Brain microvascular endothelial cell (primary cell): Measurements from ENCODE around the gene CALN1.

Experiments
- DNase-seq: peaks from one replicate; pipeline ENCODE4 v3.0.0-alpha.2; 2020
- H3K27ac ChIP-seq: fragments of 250-450 bp; sonication (Bioruptor Pico); 2 replicates; pipeline ENCODE4 v1.5.1; 2020; ENCODE audit warnings: mild to moderate bottlenecking, moderate library complexity
- H3K27me3 ChIP-seq: fragments of 250-450 bp; sonication (Bioruptor Pico); replicated peaks from 2 replicates; pipeline ENCODE4 v1.5.1; 2020; ENCODE audit warnings: mild to moderate bottlenecking
- H3K36me3 ChIP-seq: fragments of 250-450 bp; sonication (Bioruptor Pico); replicated peaks from 2 replicates; pipeline ENCODE4 v1.5.1; 2020; ENCODE audit warnings: mild to moderate bottlenecking
- H3K4me3 ChIP-seq: 2 replicates; pipeline ENCODE4 v1.5.1; 2011; ENCODE audit warnings: low read depth, mild to moderate bottlenecking, control low read depth, low read length, moderate library complexity
- in situ Hi-C: cut with HindIII; loops from 2 replicates; pipeline ENCODE4 v1.10.0; 2017; ENCODE audit warnings: low sequenced_read_pairs, low pct_ligation_motif_present
- TF ChIP-seq, protein P1 (sequence below): IDR thresholded peaks from 2 replicates; pipeline ENCODE4 v1.5.1; 2011; ENCODE audit warnings: low read depth, mild to moderate bottlenecking, moderate library complexity, low read length, control low read depth, inconsistent platforms; ENCODE audit errors: missing control alignments

CALN1 gene

DNA sequence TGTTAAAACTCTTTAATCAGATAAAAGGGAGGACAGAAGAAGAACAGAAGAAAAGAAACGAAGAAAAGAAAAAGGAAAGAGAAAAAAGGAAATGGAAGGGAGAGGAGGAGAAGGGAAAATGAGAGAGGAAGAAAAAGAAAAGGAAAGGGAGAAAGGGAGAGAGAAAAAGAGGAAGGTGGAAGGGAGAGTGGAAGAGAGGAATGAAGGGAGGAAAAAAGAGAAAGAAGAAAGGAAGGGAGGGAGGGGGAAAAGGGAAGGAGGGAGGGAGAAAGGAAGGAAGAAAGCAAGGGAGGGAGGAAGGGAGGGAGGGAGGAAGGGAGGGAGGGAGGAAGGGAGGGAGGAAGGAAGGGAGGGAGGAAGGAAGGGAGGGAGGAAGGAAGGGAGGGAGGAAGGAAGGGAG is 305.7 kb downstream of the CALN1 start:
- TF ChIP-seq, protein P1, sequence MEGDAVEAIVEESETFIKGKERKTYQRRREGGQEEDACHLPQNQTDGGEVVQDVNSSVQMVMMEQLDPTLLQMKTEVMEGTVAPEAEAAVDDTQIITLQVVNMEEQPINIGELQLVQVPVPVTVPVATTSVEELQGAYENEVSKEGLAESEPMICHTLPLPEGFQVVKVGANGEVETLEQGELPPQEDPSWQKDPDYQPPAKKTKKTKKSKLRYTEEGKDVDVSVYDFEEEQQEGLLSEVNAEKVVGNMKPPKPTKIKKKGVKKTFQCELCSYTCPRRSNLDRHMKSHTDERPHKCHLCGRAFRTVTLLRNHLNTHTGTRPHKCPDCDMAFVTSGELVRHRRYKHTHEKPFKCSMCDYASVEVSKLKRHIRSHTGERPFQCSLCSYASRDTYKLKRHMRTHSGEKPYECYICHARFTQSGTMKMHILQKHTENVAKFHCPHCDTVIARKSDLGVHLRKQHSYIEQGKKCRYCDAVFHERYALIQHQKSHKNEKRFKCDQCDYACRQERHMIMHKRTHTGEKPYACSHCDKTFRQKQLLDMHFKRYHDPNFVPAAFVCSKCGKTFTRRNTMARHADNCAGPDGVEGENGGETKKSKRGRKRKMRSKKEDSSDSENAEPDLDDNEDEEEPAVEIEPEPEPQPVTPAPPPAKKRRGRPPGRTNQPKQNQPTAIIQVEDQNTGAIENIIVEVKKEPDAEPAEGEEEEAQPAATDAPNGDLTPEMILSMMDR, result no peak
- no peak for DNase-seq
- Histone ChIP-seq H3K27ac (no peak overlapping the region), H3K36me3 (no peaks in the 10 kb centered on the region), H3K4me3 (no peak overlapping the region), H3K27me3 (no peaks in the 10 kb centered on the region)
- in situ Hi-C loops, result no loop called here

DNA sequence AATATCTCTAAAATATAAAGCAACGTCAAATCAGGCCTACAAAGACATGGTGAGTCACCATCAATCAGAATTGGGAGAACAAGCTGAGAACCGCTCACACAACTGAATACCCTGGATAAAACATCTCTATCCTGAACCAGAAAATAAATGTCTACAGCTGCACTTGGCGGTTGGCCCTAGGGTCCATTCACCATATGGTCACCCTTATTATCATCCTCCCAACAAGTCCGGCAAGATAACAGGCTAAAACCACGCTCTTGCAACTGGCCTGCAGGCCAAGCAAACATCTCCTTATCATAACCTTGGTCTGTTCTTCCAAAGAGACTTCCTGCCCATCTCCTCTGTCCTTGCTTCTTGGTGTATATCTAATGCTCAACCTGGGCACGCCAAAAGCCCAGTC is 310.7 kb downstream of the CALN1 start:
- TF ChIP-seq, protein P1, result no peak
- DNase-seq, result no peak
- no peaks in the 10 kb centered on the region for H3K36me3 ChIP-seq
- no peak overlapping the region for H3K4me3 ChIP-seq
- in situ Hi-C loops, result no loop called here
- H3K27me3 ChIP-seq, result no peaks in the 10 kb centered on the region
- no peak overlapping the region for H3K27ac ChIP-seq

GRCh38 chr7:72099784-72100183 is 312.4 kb downstream of the CALN1 start:
- Histone ChIP-seq H3K4me3 (no peak overlapping the region), H3K36me3 (no peaks in the 10 kb centered on the region), H3K27me3 (no peaks in the 10 kb centered on the region), H3K27ac (no peak overlapping the region)
- no peak for DNase-seq
- in situ Hi-C loops, result no loop called here
- TF ChIP-seq, protein P1, result no peak

DNA sequence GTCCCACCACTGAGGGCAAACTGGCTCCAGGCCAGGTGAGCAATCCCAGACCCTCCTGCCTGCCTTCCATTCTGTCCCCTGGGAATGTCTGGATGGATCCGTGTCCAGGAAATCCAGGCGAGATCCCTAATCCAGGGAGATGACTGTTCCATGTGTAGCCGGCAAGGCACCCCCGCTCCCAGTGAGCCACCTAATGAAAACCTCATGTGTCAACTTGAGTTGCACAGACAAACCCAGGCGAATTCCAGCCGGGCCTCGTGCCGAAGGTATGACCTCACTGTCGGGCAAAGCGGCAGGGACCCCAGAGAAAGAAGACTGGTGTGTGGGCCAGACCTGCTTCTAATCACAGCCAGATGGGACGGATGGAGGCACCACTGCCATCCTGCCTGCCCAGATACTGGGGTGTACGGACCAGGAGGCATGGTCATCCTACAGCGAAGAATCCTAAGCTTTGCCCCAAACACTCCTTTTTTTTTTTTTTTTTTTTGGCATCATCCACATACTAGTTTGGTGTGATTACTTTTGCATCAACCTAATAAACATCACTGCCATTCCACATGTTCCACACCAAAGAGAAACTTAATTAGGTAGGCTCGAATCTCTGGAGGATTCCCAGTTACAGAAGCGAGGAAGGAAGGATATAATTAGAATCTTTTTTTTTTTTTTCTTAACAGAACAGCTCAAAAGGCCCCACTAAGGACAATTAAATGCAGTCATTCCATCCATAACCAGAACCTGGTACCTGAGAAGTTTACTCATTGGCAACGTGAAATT is 313.1 kb downstream of the CALN1 start:
- no peaks in the 10 kb centered on the region for H3K36me3 ChIP-seq
- H3K27me3 ChIP-seq, result no peaks in the 10 kb centered on the region
- in situ Hi-C loops, result no loop called here
- DNase-seq, result no peak
- H3K4me3 ChIP-seq, result no peak overlapping the region
- no peak overlapping the region for H3K27ac ChIP-seq
- TF ChIP-seq, protein P1, result no peak

GRCh38 chr7:72097226-72097625 is 314.9 kb downstream of the CALN1 start:
- Histone ChIP-seq H3K36me3 (no peaks in the 10 kb centered on the region), H3K27ac (no peak overlapping the region), H3K4me3 (no peak overlapping the region), H3K27me3 (no peaks in the 10 kb centered on the region)
- TF ChIP-seq, protein P1, result no peak
- in situ Hi-C loops, result no loop called here
- DNase-seq, result no peak

DNA sequence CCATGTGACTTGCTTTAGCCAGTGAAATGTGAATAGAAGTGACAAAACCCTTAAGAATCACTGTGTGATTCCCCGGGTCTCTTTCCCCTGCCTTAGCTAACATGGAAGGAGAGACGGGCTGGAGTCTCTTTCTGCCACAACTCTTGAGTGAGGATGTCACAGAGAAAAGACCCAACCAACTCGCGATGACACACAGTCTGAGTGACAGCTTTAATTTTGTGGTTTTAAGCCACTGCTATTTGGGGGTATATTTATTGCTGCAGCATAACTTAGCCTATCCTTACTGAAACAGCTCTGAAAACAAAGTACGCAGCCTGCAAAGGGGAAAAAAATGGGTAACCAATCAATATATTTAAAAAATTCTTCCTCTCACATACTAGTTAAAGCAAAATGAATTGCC is 319.4 kb downstream of the CALN1 start:
- Histone ChIP-seq H3K4me3 (no peak overlapping the region), H3K27me3 (no peaks in the 10 kb centered on the region), H3K36me3 (no peaks in the 10 kb centered on the region), H3K27ac (no peak overlapping the region)
- no peak for DNase-seq
- TF ChIP-seq, protein P1, result no peak
- in situ Hi-C loops, result no loop called here
